ENCODE data around the gene DAZAP2. TPM values are rescaled to one million over a fixed set of nuclear protein-coding genes. Genes with fewer than 3 reads are reported as not detected.

The DAZAP2 gene
- total and polyA plus RNA-seq, 9 of the 15 experiments (the other 6 are each of a cell fraction or from before 2014, with no cell fraction given) = 116 to 668 (median 227) TPM

- TF ChIP-seq MITF (IDR thresholded peaks at IDR 0.05) (no peak), FOS (IDR thresholded peaks at IDR 0.05; ENCODE audit: extremely low read depth, insufficient read length) (no peak), HMGN3 (IDR thresholded peaks at IDR 0.05; ENCODE audit: borderline replicate concordance, extremely low read depth, insufficient read length, low read depth, low read length) (no peak), KAT8 (IDR thresholded peaks at IDR 0.05; ENCODE audit: low read depth) (no peak), ZEB2 (IDR thresholded peaks at IDR 0.05) (no peak), MAFK (IDR thresholded peaks at IDR 0.05; ENCODE audit: low read length) (no peak), AFF4 (CRISPR knock-in tag; IDR thresholded peaks at IDR 0.05) (no peak), ZBTB12 (CRISPR knock-in tag; IDR thresholded peaks at IDR 0.05) (no peak), SP1 (CRISPR knock-in tag; IDR thresholded peaks at IDR 0.05) (no peak)
These were observed 9.0 kb downstream of the DAZAP2 start (continued) for GRCh38 chr12:51247523-51248206.

All from K562 (cell line).